Panc1 (cell line): ENCODE results near the gene PFAS.

Experiments
- CTCF ChIP-seq: fragments of 450-650 bp; IDR thresholded peaks from 2 replicates; pipeline ENCODE4 v1.5.1; 2017; ENCODE audit warnings: mild to moderate bottlenecking
- POLR2AphosphoS5 ChIP-seq: IDR thresholded peaks from 2 replicates; pipeline ENCODE4 v1.6.1; 2012; ENCODE audit warnings: mild to moderate bottlenecking, low read depth, low read length, moderate library complexity
- SIN3A ChIP-seq: IDR thresholded peaks from 2 replicates; pipeline ENCODE4 v1.6.1; 2012; ENCODE audit warnings: low read depth, mild to moderate bottlenecking, low read length, moderate library complexity, borderline replicate concordance; ENCODE audit not compliant: insufficient read depth

DNA sequence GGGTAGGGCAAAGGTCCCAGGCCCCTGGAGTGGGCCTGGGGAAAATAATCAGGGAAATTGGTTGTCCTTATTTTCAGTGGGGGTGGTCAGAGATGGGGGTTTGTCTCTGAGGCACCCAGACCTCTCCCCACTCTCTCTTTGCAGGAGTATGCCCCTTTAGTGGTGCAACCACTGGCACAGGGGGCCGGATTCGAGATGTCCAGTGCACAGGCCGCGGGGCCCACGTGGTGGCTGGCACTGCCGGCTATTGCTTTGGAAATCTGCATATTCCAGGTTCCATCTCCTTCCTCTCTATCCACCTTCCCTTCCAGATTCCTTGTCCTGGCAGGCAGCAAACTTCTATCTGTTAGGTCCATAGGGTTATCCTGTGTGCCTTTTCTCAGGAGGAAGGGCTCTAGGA lies 7.6 kb downstream of the PFAS start:
- TF ChIP-seq CTCF (no peak), POLR2AphosphoS5 (no peak), SIN3A (no peak)
